ENCODE results near the gene NRXN3. TPM values are rescaled to one million over a fixed set of nuclear protein-coding genes. Genes with fewer than 3 reads are reported as not detected.

NRXN3 gene
- total and polyA plus RNA-seq, 3 experiments from 2014 or later = not detected

DNA sequence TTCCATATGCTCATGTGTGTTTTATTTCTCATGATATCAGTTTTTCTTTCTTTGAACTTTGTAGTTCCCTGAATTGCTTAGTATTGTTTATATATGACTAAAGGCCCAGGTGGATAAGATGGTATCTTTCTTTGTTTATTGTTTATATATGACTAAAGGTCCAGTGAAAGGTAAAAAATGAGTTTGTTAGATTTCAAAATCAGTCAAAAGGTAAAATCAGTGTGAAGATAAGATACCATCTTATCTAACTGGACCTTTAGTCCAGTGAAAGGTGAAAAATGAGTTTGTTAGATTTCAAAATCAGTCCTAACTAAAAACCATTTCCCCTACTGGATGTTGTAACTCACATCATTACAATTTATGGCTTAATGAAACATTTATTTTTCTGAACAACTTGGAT, 1150.9 kb downstream of the NRXN3 start:
- no peaks in the 10 kb centered on the region for H3K4me1 Mint-ChIP-seq
- no peaks in the 10 kb centered on the region for H3K27me3 ChIP-seq (ENCODE audit: insufficient read depth, low read length, poor library complexity, severe bottlenecking)
- no peaks in the 10 kb centered on the region for H3K9me3 ChIP-seq (ENCODE audit: low read length)
- no peak overlapping the region for H3K27ac Mint-ChIP-seq
- H3K27ac ChIP-seq (ENCODE audit: low read depth, low read length) = no peak overlapping the region
- no peaks in the 10 kb centered on the region for H3K36me3 Mint-ChIP-seq
- no peaks in the 10 kb centered on the region for H3K36me3 ChIP-seq (ENCODE audit: insufficient read depth, low read length)
- no peak for DNase-seq
- no peak overlapping the region for H3K4me3 ChIP-seq (ENCODE audit: low read length)
- CTCF ChIA-PET = no interaction called here
- H3K27me3 Mint-ChIP-seq = no peaks in the 10 kb centered on the region
- H3K9me3 Mint-ChIP-seq = peaks cover 0 to 5% (median 2%) of the 10 kb centered on the region in 5 donors
- H3K4me1 ChIP-seq (ENCODE audit: insufficient read depth, low read length) = no peaks in the 10 kb centered on the region
- POLR2A ChIA-PET = no interaction called here
- no peak overlapping the region for H3K4me3 Mint-ChIP-seq

DNA sequence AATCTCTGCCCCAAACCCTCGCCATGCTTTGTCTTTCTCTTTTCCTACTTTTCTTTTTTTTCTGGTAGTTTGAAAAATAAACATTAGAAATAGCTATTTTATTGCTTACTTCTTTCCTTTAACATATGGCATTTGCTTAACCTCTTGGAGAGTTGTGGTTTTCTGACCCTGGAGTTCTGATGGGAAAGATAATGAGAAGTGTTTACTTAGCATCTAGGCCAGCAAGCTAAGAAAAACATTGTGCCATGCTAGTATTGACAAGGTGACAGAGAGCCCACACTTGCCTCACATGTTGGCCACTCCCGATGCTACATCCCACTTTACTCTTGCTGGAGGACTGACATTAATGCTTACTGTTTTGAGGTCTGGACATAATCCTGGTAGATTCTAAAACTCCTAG, 1154.9 kb downstream of the NRXN3 start:
- CTCF ChIA-PET = no interaction called here

DNA sequence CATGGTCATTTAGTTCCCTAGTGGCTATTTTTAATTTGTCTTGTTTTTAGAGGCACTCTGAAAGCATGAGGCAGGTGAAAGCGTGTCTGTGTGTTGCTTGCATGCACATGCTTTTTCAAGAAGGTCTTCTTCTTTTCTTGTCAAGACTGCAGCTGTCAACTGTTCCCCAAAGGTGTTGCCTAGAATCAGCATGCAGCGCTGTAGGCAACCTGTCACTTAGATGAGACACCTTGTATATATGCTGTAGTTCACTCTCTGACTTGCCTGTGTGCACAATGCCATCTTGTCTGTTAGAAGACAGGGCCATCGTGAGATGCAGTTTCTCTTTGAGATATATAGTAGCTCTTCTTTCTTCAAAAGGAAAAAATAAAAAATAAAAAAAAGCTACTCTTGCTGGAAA, 1155.4 kb downstream of the NRXN3 start:
- Histone ChIP-seq H3K4me1 (ENCODE audit: insufficient read depth, low read length) (no peaks in the 10 kb centered on the region), H3K27me3 (ENCODE audit: insufficient read depth, low read length, poor library complexity, severe bottlenecking) (no peaks in the 10 kb centered on the region), H3K9me3 (ENCODE audit: low read length) (no peaks in the 10 kb centered on the region), H3K4me3 (ENCODE audit: low read length) (no peak overlapping the region), H3K27ac (ENCODE audit: low read depth, low read length) (no peak overlapping the region), H3K36me3 (ENCODE audit: insufficient read depth, low read length) (no peaks in the 10 kb centered on the region)
- Mint-ChIP-seq H3K27ac (no peak overlapping the region), H3K4me1 (no peaks in the 10 kb centered on the region), H3K36me3 (no peaks in the 10 kb centered on the region), H3K4me3 (no peak overlapping the region), H3K27me3 (no peaks in the 10 kb centered on the region), H3K9me3 (peaks cover 0 to 13% (median 3%) of the 10 kb centered on the region in 5 donors)
- DNase-seq = no peak
- ChIA-PET CTCF (no interaction called here), POLR2A (no interaction called here)

More for the DNA sequence above, 1154.9 kb downstream of the NRXN3 start:
- H3K27me3 Mint-ChIP-seq = no peaks in the 10 kb centered on the region
- no peak overlapping the region for H3K4me3 Mint-ChIP-seq
- no peaks in the 10 kb centered on the region for H3K9me3 ChIP-seq (ENCODE audit: low read length)
- no peaks in the 10 kb centered on the region for H3K36me3 ChIP-seq (ENCODE audit: insufficient read depth, low read length)
- no peaks in the 10 kb centered on the region for H3K36me3 Mint-ChIP-seq
- H3K4me1 Mint-ChIP-seq = no peaks in the 10 kb centered on the region
- peaks cover 0 to 13% (median 0%) of the 10 kb centered on the region in 5 donors for H3K9me3 Mint-ChIP-seq
- no peaks in the 10 kb centered on the region for H3K27me3 ChIP-seq (ENCODE audit: insufficient read depth, low read length, poor library complexity, severe bottlenecking)
- DNase-seq = no peak
- no peak overlapping the region for H3K4me3 ChIP-seq (ENCODE audit: low read length)
- H3K27ac ChIP-seq (ENCODE audit: low read depth, low read length) = no peak overlapping the region
- H3K4me1 ChIP-seq (ENCODE audit: insufficient read depth, low read length) = no peaks in the 10 kb centered on the region
- no peak overlapping the region for H3K27ac Mint-ChIP-seq
- POLR2A ChIA-PET = no interaction called here

DNA sequence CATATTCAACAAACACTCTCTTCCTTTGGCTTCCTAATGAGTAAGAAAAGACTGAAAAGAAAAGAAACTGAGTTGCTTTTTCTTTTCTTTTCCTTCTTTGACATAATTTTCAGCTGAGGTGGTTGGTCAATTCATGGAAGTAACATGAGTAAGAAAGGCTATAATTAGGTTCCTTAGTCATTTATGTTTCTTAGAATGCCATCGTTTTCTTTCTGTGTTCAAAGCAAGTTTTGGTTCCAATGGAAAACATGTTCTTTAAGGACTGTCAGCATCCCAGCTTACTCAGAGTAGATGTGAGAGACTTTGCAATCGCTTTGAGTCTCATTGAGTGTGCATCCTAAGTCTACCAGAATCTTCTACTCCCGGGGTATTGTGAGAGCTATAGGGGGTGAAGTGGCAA, 1158.7 kb downstream of the NRXN3 start:
- H3K27me3 Mint-ChIP-seq = no peaks in the 10 kb centered on the region
- ChIA-PET POLR2A (no interaction called here), CTCF (no interaction called here)
- no peak overlapping the region for H3K27ac Mint-ChIP-seq
- Histone ChIP-seq H3K9me3 (ENCODE audit: low read length) (no peaks in the 10 kb centered on the region), H3K4me3 (ENCODE audit: low read length) (no peak overlapping the region), H3K27ac (ENCODE audit: low read depth, low read length) (no peak overlapping the region), H3K27me3 (ENCODE audit: insufficient read depth, low read length, poor library complexity, severe bottlenecking) (no peaks in the 10 kb centered on the region), H3K36me3 (ENCODE audit: insufficient read depth, low read length) (no peaks in the 10 kb centered on the region), H3K4me1 (ENCODE audit: insufficient read depth, low read length) (no peaks in the 10 kb centered on the region)
- H3K9me3 Mint-ChIP-seq = peaks cover 0 to 9% (median 3%) of the 10 kb centered on the region in 5 donors
- DNase-seq = no peak
- no peak overlapping the region for H3K4me3 Mint-ChIP-seq
- no peaks in the 10 kb centered on the region for H3K36me3 Mint-ChIP-seq
- H3K4me1 Mint-ChIP-seq = no peaks in the 10 kb centered on the region

DNA sequence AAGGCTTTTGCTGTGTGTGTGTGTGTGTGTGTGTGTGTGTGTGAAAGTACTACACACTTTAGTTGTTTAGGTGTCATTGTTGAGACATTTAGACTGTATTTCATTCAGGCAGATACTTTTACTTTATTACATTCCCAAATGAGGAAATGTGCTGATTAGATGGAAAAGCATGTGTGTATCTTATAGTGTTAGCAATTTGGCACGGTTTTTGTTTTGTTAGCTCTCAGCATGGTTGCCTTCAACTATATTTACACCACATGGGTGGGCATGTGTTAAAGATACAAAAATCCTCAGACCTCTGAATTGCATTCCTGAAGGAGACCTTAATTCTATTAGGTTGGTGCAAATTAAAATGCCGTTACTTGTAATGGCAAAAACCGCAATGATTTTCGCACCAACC, 1161.7 kb downstream of the NRXN3 start:
- CTCF ChIA-PET = no interaction called here
- no peaks in the 10 kb centered on the region for H3K9me3 ChIP-seq (ENCODE audit: low read length)
- POLR2A ChIA-PET = no interaction called here
- H3K36me3 Mint-ChIP-seq = no peaks in the 10 kb centered on the region
- H3K4me1 Mint-ChIP-seq = no peaks in the 10 kb centered on the region
- no peak overlapping the region for H3K27ac ChIP-seq (ENCODE audit: low read depth, low read length)
- DNase-seq = no peak
- no peak overlapping the region for H3K4me3 Mint-ChIP-seq
- H3K9me3 Mint-ChIP-seq = peaks cover 0 to 5% (median 3%) of the 10 kb centered on the region in 5 donors
- H3K27me3 Mint-ChIP-seq = no peaks in the 10 kb centered on the region
- no peaks in the 10 kb centered on the region for H3K4me1 ChIP-seq (ENCODE audit: insufficient read depth, low read length)
- H3K27me3 ChIP-seq (ENCODE audit: insufficient read depth, low read length, poor library complexity, severe bottlenecking) = no peaks in the 10 kb centered on the region
- no peaks in the 10 kb centered on the region for H3K36me3 ChIP-seq (ENCODE audit: insufficient read depth, low read length)
- no peak overlapping the region for H3K4me3 ChIP-seq (ENCODE audit: low read length)
- H3K27ac Mint-ChIP-seq = no peak overlapping the region

DNA sequence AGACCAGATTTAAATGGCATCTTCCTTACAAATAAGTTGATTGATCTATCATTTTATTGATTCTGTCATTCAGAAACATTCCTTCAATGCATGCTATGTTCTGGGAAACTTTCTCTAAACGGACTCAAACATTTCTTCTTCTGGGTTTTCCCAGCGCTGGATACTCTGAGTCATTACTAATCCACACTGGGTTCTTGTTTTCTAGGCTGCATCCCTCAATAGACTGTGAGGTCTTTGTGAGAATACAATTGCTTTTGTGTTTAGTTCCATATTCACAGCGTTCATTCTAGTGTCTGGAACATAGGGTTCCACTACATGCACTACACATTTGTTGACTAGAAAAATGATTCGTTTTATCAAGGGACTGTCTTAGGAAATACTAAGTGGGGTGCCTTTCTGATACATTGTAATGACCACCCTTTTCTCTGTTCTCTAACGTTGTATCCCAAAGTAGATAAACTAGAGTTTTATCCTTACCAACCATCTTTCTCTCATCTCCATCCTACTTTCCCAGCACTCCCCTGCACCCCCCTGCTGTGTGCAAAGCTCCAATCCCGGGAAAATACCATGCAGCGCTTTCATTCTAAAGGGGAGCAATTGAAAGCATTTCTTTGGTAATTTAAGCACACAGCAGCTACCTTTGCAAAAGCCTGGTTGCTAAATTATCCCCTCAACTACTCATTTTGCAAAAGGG, 1162.5 kb downstream of the NRXN3 start:
- Histone ChIP-seq H3K4me3 (ENCODE audit: low read length) (no peak overlapping the region), H3K36me3 (ENCODE audit: insufficient read depth, low read length) (no peaks in the 10 kb centered on the region), H3K27me3 (ENCODE audit: insufficient read depth, low read length, poor library complexity, severe bottlenecking) (no peaks in the 10 kb centered on the region), H3K9me3 (ENCODE audit: low read length) (no peaks in the 10 kb centered on the region), H3K27ac (ENCODE audit: low read depth, low read length) (no peak overlapping the region), H3K4me1 (ENCODE audit: insufficient read depth, low read length) (no peaks in the 10 kb centered on the region)
- no peak overlapping the region for H3K4me3 Mint-ChIP-seq
- POLR2A ChIA-PET = no interaction called here
- H3K4me1 Mint-ChIP-seq = no peaks in the 10 kb centered on the region
- H3K9me3 Mint-ChIP-seq = peaks cover 0 to 5% (median 3%) of the 10 kb centered on the region in 5 donors
- CTCF ChIA-PET = no interaction called here
- no peaks in the 10 kb centered on the region for H3K36me3 Mint-ChIP-seq
- no peak for DNase-seq
- H3K27ac Mint-ChIP-seq = no peak overlapping the region
- no peaks in the 10 kb centered on the region for H3K27me3 Mint-ChIP-seq

DNA sequence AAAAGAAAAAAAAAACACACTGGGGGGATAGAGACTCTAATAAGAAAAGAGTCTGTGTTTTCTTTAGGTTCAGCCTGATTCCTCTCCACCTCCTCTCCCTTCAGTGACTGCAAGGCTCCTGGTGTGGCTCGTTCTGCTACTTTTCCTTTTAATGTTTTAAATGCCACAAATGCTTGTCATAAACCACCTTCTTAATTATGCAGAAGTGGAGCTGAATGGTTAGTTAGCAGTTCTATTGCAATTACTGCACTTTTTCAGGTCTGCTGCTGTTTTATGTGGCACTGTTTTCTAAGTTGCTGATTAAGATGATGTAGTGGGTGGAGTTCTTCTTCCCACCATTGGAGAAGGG, 1163.0 kb downstream of the NRXN3 start:
- Mint-ChIP-seq H3K27me3 (no peaks in the 10 kb centered on the region), H3K4me3 (no peak overlapping the region), H3K36me3 (no peaks in the 10 kb centered on the region), H3K4me1 (no peaks in the 10 kb centered on the region), H3K27ac (no peak overlapping the region), H3K9me3 (peaks cover 0 to 5% (median 3%) of the 10 kb centered on the region in 5 donors)
- POLR2A ChIA-PET = no interaction called here
- no peak for DNase-seq
- H3K4me3 ChIP-seq (ENCODE audit: low read length) = no peak overlapping the region
- no peaks in the 10 kb centered on the region for H3K9me3 ChIP-seq (ENCODE audit: low read length)
- H3K27me3 ChIP-seq (ENCODE audit: insufficient read depth, low read length, poor library complexity, severe bottlenecking) = no peaks in the 10 kb centered on the region
- no peaks in the 10 kb centered on the region for H3K4me1 ChIP-seq (ENCODE audit: insufficient read depth, low read length)
- CTCF ChIA-PET = no interaction called here
- no peak overlapping the region for H3K27ac ChIP-seq (ENCODE audit: low read depth, low read length)
- H3K36me3 ChIP-seq (ENCODE audit: insufficient read depth, low read length) = no peaks in the 10 kb centered on the region

DNA sequence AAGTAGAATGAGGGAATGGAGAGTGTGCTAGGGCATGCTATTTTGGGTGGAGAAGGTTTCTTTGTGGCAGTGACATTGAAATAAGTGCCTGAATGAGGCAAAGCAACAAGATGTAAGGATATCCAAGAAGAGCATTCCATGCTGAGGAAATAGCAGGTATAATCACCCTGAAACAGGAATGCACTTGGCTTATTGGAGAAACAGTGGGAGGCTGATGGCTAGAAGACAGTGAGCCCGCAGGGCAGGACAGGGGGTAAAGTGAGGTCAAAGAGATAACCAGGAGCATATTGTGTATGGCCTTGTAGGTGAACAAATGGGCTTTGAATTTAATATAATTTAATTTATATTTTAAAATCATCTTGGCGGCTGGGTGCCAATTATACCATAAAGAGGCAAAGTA, 1164.1 kb downstream of the NRXN3 start:
- H3K4me1 Mint-ChIP-seq = no peaks in the 10 kb centered on the region
- H3K36me3 ChIP-seq (ENCODE audit: insufficient read depth, low read length) = no peaks in the 10 kb centered on the region
- no peaks in the 10 kb centered on the region for H3K27me3 Mint-ChIP-seq
- peaks cover 0 to 3% (median 0%) of the 10 kb centered on the region in 5 donors for H3K9me3 Mint-ChIP-seq
- H3K4me3 Mint-ChIP-seq = no peak overlapping the region
- DNase-seq = no peak
- no peaks in the 10 kb centered on the region for H3K36me3 Mint-ChIP-seq
- no peaks in the 10 kb centered on the region for H3K27me3 ChIP-seq (ENCODE audit: insufficient read depth, low read length, poor library complexity, severe bottlenecking)
- H3K9me3 ChIP-seq (ENCODE audit: low read length) = no peaks in the 10 kb centered on the region
- H3K27ac Mint-ChIP-seq = no peak overlapping the region
- POLR2A ChIA-PET = no interaction called here
- H3K4me3 ChIP-seq (ENCODE audit: low read length) = no peak overlapping the region
- CTCF ChIA-PET = no interaction called here
- H3K4me1 ChIP-seq (ENCODE audit: insufficient read depth, low read length) = no peaks in the 10 kb centered on the region
- no peak overlapping the region for H3K27ac ChIP-seq (ENCODE audit: low read depth, low read length)

DNA sequence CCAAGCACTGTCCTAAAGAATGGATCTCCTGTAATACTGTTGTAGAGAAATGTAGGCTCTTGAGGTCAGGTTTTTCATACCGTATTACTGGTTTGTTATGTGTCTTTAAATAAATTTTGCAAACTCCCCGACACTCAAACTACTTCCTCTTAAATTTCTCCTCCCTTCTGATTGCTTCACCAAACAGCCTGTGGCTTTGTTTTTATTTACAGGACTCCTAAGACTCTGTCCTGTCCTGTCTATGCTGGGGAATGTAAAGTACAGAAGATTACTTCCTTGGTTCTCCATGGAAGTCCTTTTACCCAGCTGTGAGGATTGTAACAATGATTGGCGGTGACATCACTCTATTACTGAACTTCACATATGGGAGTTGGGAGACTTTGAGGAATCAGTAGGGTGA, 1167.6 kb downstream of the NRXN3 start:
- Histone ChIP-seq H3K27ac (ENCODE audit: low read depth, low read length) (no peak overlapping the region), H3K4me3 (ENCODE audit: low read length) (no peak overlapping the region), H3K27me3 (ENCODE audit: insufficient read depth, low read length, poor library complexity, severe bottlenecking) (no peaks in the 10 kb centered on the region), H3K4me1 (ENCODE audit: insufficient read depth, low read length) (no peaks in the 10 kb centered on the region), H3K9me3 (ENCODE audit: low read length) (no peaks in the 10 kb centered on the region), H3K36me3 (ENCODE audit: insufficient read depth, low read length) (no peaks in the 10 kb centered on the region)
- POLR2A ChIA-PET = no interaction called here
- Mint-ChIP-seq H3K27me3 (no peaks in the 10 kb centered on the region), H3K36me3 (no peaks in the 10 kb centered on the region), H3K27ac (no peak overlapping the region), H3K4me1 (no peaks in the 10 kb centered on the region), H3K9me3 (peaks cover 0 to 7% (median 3%) of the 10 kb centered on the region in 5 donors), H3K4me3 (no peak overlapping the region)
- no peak for DNase-seq
- CTCF ChIA-PET = no interaction called here

Data from CD8-positive, alpha-beta memory T cell (primary cell).